BJ (cell line): ENCODE measurements around the gene LARP4. TPM values are rescaled to one million over a fixed set of nuclear protein-coding genes. Genes with fewer than 3 reads are reported as not detected.
A peak's percentile ranks its signal among the peaks of the same experiment; 100 is the strongest.

ENCODE experiments used
- CTCF ChIA-PET: fragments of 350-600 bp; formaldehyde crosslinking; extraction: SDS; loops from one replicate; lab custom pipeline; 2021; ENCODE audit warnings: antibody characterized with exemption, inconsistent platforms; lab: Yijun Ruan, JAX
- POLR2A ChIA-PET: fragments of 300-600 bp; sonication (Branson Sonifier 250); formaldehyde crosslinking; extraction: SDS; loops from one replicate; lab custom pipeline; 2021; ENCODE audit warnings: antibody characterized with exemption; lab: Charles Lee
- DNase-seq: peaks from one replicate; pipeline ENCODE4 v3.0.0-alpha.2; 2011; ENCODE audit warnings: low read depth
- H3K27me3 ChIP-seq: 2 replicates; pipeline ENCODE4 v1.6.0; 2011; ENCODE audit warnings: low read length; ENCODE audit not compliant: control insufficient read depth, insufficient read depth
- H3K36me3 ChIP-seq: 2 replicates; pipeline ENCODE4 v1.5.1; 2011; ENCODE audit warnings: low read length; ENCODE audit not compliant: control insufficient read depth, insufficient read depth
- H3K4me3 ChIP-seq: 2 replicates; pipeline ENCODE4 v1.5.1; 2011; ENCODE audit warnings: low read depth, mild to moderate bottlenecking, control low read depth, low read length
- polyA plus RNA-seq: library from polyadenylated mRNA; depleted of rRNA; stranded (reverse); fragments of >200 nt; gene quantifications from 2 replicates; pipeline ENCODE4 v1.2.3, GENCODE V29; 2011
- TF ChIP-seq, protein P1 (sequence below): IDR thresholded peaks from 2 replicates; pipeline ENCODE4 v1.5.1; 2011; ENCODE audit warnings: low read depth, mild to moderate bottlenecking, control low read depth, inconsistent platforms, low read length, moderate library complexity; ENCODE audit not compliant: insufficient read depth

The LARP4 gene
- polyA plus RNA-seq, 1 experiment = 10.1 TPM

DNA sequence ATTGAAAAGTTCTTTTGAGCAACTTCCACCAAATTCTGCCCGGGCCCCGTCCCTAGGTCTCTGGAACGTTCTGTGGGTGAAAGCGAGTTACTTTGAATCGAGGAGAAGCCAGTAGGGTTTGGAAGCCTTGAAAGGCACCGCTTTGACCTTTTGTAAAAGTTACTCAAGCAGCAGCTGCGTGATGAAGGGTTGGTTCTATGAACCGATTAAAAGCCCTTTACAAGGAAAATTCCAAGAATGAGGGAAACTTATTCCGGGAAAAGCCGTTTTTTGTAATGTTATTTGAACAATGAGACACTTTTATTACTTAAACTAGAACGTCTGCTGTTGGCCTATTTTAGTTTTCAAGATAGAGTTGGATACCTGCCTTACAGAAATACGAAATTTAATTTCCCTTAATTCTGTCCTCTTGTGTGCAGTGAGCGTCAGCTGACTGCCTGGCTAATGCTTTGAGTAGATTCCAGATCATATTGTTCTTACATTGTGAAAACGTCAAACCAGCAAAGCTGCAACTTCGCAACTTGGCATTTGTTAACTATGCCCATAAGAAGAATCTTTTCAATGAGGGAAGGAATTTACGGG is 906 bp downstream of the LARP4 start:
- no peak for DNase-seq
- ChIA-PET POLR2A (interaction anchor here (0.6 kb wide), 2 partner anchors 14 to 68 kb away, joined by 3 to 7 read pairs; no protein-coding TSS in a partner anchor), CTCF (no interaction called here)
- Histone ChIP-seq H3K4me3 (peak overlapping the region; percentile 76), H3K36me3 (no peaks in the 10 kb centered on the region), H3K27me3 (no peaks in the 10 kb centered on the region)
- TF ChIP-seq, protein P1, sequence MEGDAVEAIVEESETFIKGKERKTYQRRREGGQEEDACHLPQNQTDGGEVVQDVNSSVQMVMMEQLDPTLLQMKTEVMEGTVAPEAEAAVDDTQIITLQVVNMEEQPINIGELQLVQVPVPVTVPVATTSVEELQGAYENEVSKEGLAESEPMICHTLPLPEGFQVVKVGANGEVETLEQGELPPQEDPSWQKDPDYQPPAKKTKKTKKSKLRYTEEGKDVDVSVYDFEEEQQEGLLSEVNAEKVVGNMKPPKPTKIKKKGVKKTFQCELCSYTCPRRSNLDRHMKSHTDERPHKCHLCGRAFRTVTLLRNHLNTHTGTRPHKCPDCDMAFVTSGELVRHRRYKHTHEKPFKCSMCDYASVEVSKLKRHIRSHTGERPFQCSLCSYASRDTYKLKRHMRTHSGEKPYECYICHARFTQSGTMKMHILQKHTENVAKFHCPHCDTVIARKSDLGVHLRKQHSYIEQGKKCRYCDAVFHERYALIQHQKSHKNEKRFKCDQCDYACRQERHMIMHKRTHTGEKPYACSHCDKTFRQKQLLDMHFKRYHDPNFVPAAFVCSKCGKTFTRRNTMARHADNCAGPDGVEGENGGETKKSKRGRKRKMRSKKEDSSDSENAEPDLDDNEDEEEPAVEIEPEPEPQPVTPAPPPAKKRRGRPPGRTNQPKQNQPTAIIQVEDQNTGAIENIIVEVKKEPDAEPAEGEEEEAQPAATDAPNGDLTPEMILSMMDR = no peak

DNA sequence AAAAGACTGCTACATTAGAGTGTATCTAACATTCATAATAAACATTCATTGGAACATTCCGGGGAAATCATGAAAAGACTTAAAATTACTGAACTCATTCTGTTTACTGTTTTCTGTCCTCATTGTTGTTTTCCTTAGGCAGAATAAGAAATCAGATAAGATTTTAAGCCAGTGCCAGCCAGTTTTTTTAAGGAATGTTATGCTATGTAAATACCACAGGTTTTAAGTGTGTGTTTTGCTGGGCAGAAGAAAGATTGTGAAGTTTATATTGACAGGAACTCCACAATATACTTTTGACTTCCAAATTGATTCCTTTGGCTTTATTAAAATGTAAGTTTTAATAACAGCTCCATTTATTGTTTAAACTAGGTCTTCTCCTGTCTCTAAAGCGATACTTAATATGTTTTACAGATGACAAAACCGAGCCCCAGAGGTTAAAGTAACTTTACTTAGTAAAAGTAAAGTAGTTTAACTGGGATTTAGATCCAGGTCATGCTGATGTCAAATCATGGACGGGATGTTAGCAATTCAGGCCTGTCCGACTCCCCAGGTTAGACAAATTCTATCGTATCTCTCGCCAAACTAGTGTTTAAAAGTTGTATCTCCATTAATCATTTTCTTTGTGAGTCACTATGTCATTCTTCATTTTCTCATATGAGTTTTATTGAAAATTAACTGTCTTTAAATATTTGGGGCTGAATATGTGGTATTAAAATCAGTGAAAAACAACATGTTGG is 1.7 kb downstream of the LARP4 start:
- CTCF ChIA-PET = no interaction called here
- no peak for DNase-seq
- H3K27me3 ChIP-seq = no peaks in the 10 kb centered on the region

GRCh38 chr12:50403001-50403440 is 2.3 kb downstream of the LARP4 start:
- DNase-seq = no peak
- H3K36me3 ChIP-seq = no peaks in the 10 kb centered on the region
- ChIA-PET POLR2A (interaction anchor here (0.7 kb wide), 1 partner anchor 582 kb away, joined by 3 read pairs; no protein-coding TSS in a partner anchor), CTCF (no interaction called here)
- H3K27me3 ChIP-seq = no peaks in the 10 kb centered on the region
- TF ChIP-seq, protein P1 = no peak
- H3K4me3 ChIP-seq = peak overlapping the region; percentile 76

More for the DNA sequence above, 1.7 kb downstream of the LARP4 start:
- POLR2A ChIA-PET = interaction anchor here (0.6 to 0.7 kb wide), 2 partner anchors 15 to 583 kb away, joined by 3 read pairs; no protein-coding TSS in a partner anchor
- TF ChIP-seq, protein P1 = no peak
- H3K4me3 ChIP-seq = peak overlapping the region; percentile 76
- no peaks in the 10 kb centered on the region for H3K36me3 ChIP-seq

GRCh38 chr12:50404307-50404706 is 3.6 kb downstream of the LARP4 start:
- DNase-seq = no peak
- no peaks in the 10 kb centered on the region for H3K27me3 ChIP-seq
- TF ChIP-seq, protein P1 = no peak
- H3K36me3 ChIP-seq = no peaks in the 10 kb centered on the region
- CTCF ChIA-PET = interaction anchor here (1.1 kb wide), 1 partner anchor 14 kb away, joined by 3 read pairs; no protein-coding TSS in a partner anchor
- H3K4me3 ChIP-seq = no peak overlapping the region
- POLR2A ChIA-PET = no interaction called here

GRCh38 chr12:50411051-50411660 is 10.5 kb downstream of the LARP4 start:
- no peak for DNase-seq
- no peaks in the 10 kb centered on the region for H3K27me3 ChIP-seq
- CTCF ChIA-PET = interaction anchor here (1.0 kb wide), 1 partner anchor 300 kb away, joined by 3 read pairs; no protein-coding TSS in a partner anchor
- H3K4me3 ChIP-seq = no peak overlapping the region
- POLR2A ChIA-PET = no interaction called here
- H3K36me3 ChIP-seq = peaks cover under 1% of the 10 kb centered on the region; the same call in 1 of the 2 replicates
- TF ChIP-seq, protein P1 = no peak
